Neural cell (in vitro differentiated cells): ENCODE data around the gene B9D1. TPM values are rescaled to one million over a fixed set of nuclear protein-coding genes. Genes with fewer than 3 reads are reported as not detected.
A peak's percentile ranks its signal among the peaks of the same experiment; 100 is the strongest.

Experiments used
- H2AFZ ChIP-seq: fragments of 200-600, 300-800 bp; sonication (generic), shearing (Covaris generic); 2 replicates; pipeline ENCODE4 v1.6.0; 2014; ENCODE audit warnings: low read depth, mild to moderate bottlenecking, antibody characterized with exemption, low read length, moderate library complexity
- H3F3A ChIP-seq: fragments of 200-600 bp; shearing (Covaris generic); 2 replicates; pipeline ENCODE4 v1.6.1; 2016; ENCODE audit warnings: mild to moderate bottlenecking, moderate library complexity, mixed read lengths, antibody characterized with exemption, low read length; ENCODE audit not compliant: insufficient read depth, poor library complexity, severe bottlenecking
- H3K27ac ChIP-seq: fragments of 200-600, 300-800 bp; sonication (generic), shearing (Covaris generic); 2 replicates; pipeline ENCODE4 v1.5.1; 2014; ENCODE audit warnings: mild to moderate bottlenecking, low read length, moderate library complexity
- H3K27me3 ChIP-seq: fragments of 300-800, 200-600 bp; sonication (generic), shearing (Covaris generic); 2 replicates; pipeline ENCODE4 v1.6.0; 2014; ENCODE audit warnings: mild to moderate bottlenecking, low read depth, low read length, moderate library complexity; ENCODE audit not compliant: insufficient read depth
- H3K36me3 ChIP-seq: fragments of 300-800, 200-600 bp; sonication (generic), shearing (Covaris generic); 2 replicates; pipeline ENCODE4 v1.5.1; 2014; ENCODE audit warnings: mild to moderate bottlenecking, antibody characterized with exemption, low read length, moderate library complexity; ENCODE audit not compliant: insufficient read depth
- H3K4me2 ChIP-seq: fragments of 300-800, 200-600 bp; sonication (generic), shearing (Covaris generic); 2 replicates; pipeline ENCODE4 v1.6.0; 2014; ENCODE audit warnings: mild to moderate bottlenecking, low read length
- H3K4me3 ChIP-seq: fragments of 300-800, 200-600 bp; sonication (generic), shearing (Covaris generic); 2 replicates; pipeline ENCODE4 v1.5.1; 2014; ENCODE audit warnings: mild to moderate bottlenecking, low read length, moderate library complexity
- H3K79me2 ChIP-seq: fragments of 200-600 bp; shearing (Covaris generic); replicated peaks from 2 replicates; pipeline ENCODE4 v1.6.0; 2014; ENCODE audit warnings: mild to moderate bottlenecking, low read length, moderate library complexity; ENCODE audit not compliant: insufficient read depth
- H3K9ac ChIP-seq: fragments of 300-800, 200-600 bp; sonication (generic), shearing (Covaris generic); 2 replicates; pipeline ENCODE4 v1.6.1; 2016; ENCODE audit warnings: mild to moderate bottlenecking, low read length, mixed read lengths
- H3K9me2 ChIP-seq: fragments of 200-600 bp; shearing (Covaris generic); 2 replicates; pipeline ENCODE4 v1.6.1; 2016; ENCODE audit warnings: mild to moderate bottlenecking, low read length, mixed read lengths; ENCODE audit not compliant: insufficient read depth
- H3K9me3 ChIP-seq: fragments of 200-600, 300-800 bp; sonication (generic), shearing (Covaris generic); 2 replicates; pipeline ENCODE4 v1.6.1; 2016; ENCODE audit warnings: mild to moderate bottlenecking, mixed run types, low read length, moderate library complexity, mixed read lengths
- H4K20me1 ChIP-seq: fragments of 200-600 bp; shearing (Covaris generic); 2 replicates; pipeline ENCODE4 v1.6.1; 2016; ENCODE audit warnings: mild to moderate bottlenecking, mixed run types; ENCODE audit not compliant: insufficient read depth
- CTCF ChIP-seq: fragments of 450-650 bp; IDR thresholded peaks from 2 replicates; pipeline ENCODE4 v1.5.1; 2014; ENCODE audit warnings: antibody characterized with exemption, mild to moderate bottlenecking, moderate library complexity; ENCODE audit not compliant: poor library complexity, severe bottlenecking
- EP300 ChIP-seq: fragments of 450-650 bp; conservative IDR thresholded peaks from 2 replicates; pipeline ENCODE4 v1.6.1; 2014; ENCODE audit warnings: antibody characterized with exemption, mild to moderate bottlenecking, moderate library complexity; ENCODE audit not compliant: poor library complexity, severe bottlenecking
- EZH2 ChIP-seq: fragments of 200-600, 300-800 bp; shearing (Covaris generic), sonication (generic); IDR thresholded peaks from 2 replicates; pipeline ENCODE4 v1.6.1; 2014; ENCODE audit warnings: antibody characterized with exemption, low read length, borderline replicate concordance, mild to moderate bottlenecking; ENCODE audit not compliant: insufficient read depth, poor library complexity, severe bottlenecking
- MXI1 ChIP-seq: fragments of 450-650 bp; conservative IDR thresholded peaks from 2 replicates; pipeline ENCODE4 v1.6.1; 2014; ENCODE audit warnings: antibody characterized with exemption, mild to moderate bottlenecking; ENCODE audit not compliant: poor library complexity, severe bottlenecking
- POLR2AphosphoS5 ChIP-seq: IDR thresholded peaks from 2 replicates; pipeline ENCODE4 v1.6.1; 2012
- RAD21 ChIP-seq: fragments of 450-650 bp; conservative IDR thresholded peaks from 2 replicates; pipeline ENCODE4 v1.6.1; 2014; ENCODE audit warnings: antibody characterized with exemption, mild to moderate bottlenecking, moderate library complexity
- REST ChIP-seq: IDR thresholded peaks from 2 replicates; pipeline ENCODE4 v1.6.1; 2012; ENCODE audit warnings: borderline replicate concordance
- SMC3 ChIP-seq: fragments of 450-650 bp; conservative IDR thresholded peaks from 2 replicates; pipeline ENCODE4 v1.6.1; 2014; ENCODE audit warnings: antibody characterized with exemption, mild to moderate bottlenecking, moderate library complexity; ENCODE audit not compliant: poor library complexity
- TAF1 ChIP-seq: IDR thresholded peaks from 2 replicates; pipeline ENCODE4 v1.6.1; 2012; ENCODE audit warnings: low read depth
- polyA plus RNA-seq: library from polyadenylated mRNA; depleted of rRNA; stranded (reverse); fragments of >200 nt; gene quantifications from 2 replicates; pipeline ENCODE4 v1.2.3, GENCODE V29; 2014

The B9D1 gene
- polyA plus RNA-seq, 1 donor from 2014 or later, result 32.0 TPM

- TF ChIP-seq TAF1, result no peak
- TF ChIP-seq CTCF, result no peak
- TF ChIP-seq EP300, result no peak
- no peak for TF ChIP-seq SMC3
- TF ChIP-seq EZH2, result no peak
- no peak for TF ChIP-seq MXI1
- TF ChIP-seq POLR2AphosphoS5, result no peak
- no peak for TF ChIP-seq RAD21
- TF ChIP-seq REST, result no peak
- no peak overlapping the region for H3K9ac ChIP-seq
Measured at GRCh38 chr17:19341641-19342610, 20.6 kb downstream of the B9D1 start.

GRCh38 chr17:19341211-19341631 is 21.3 kb downstream of the B9D1 start:
- Histone ChIP-seq H4K20me1 (no peaks in the 10 kb centered on the region), H3K36me3 (no peaks in the 10 kb centered on the region), H3K9ac (no peak overlapping the region), H3K27me3 (no peaks in the 10 kb centered on the region), H3K27ac (no peak overlapping the region), H3K9me2 (no peaks in the 10 kb centered on the region), H3K79me2 (no peaks in the 10 kb centered on the region), H3F3A (no peaks in the 10 kb centered on the region), H3K4me3 (no peak overlapping the region), H3K4me2 (no peak overlapping the region), H2AFZ (no peak overlapping the region), H3K9me3 (no peaks in the 10 kb centered on the region)
- no peak for TF ChIP-seq REST
- peak; percentile 2 for TF ChIP-seq POLR2AphosphoS5

More at GRCh38 chr17:19341641-19342610, 20.6 kb downstream of the B9D1 start:
- Histone ChIP-seq H3K4me3 (no peak overlapping the region), H3K27ac (no peak overlapping the region), H4K20me1 (no peaks in the 10 kb centered on the region), H3K9me3 (no peaks in the 10 kb centered on the region), H2AFZ (no peak overlapping the region), H3K4me2 (no peak overlapping the region), H3K9me2 (no peaks in the 10 kb centered on the region), H3K79me2 (no peaks in the 10 kb centered on the region), H3K36me3 (no peaks in the 10 kb centered on the region), H3K27me3 (no peaks in the 10 kb centered on the region), H3F3A (no peaks in the 10 kb centered on the region)
